Caco-2 (cell line): Measurements from ENCODE around the gene CDHR2. TPM values are rescaled to one million over a fixed set of nuclear protein-coding genes. Genes with fewer than 3 reads are reported as not detected.

Experiments
- BruUV-seq: library from RNA; stranded (reverse); fragments of 400-500 nt; replicated peaks from 2 replicates; lab custom pipeline; 2021; lab: Mats Ljungman, UMichigan
- CTCF ChIA-PET: fragments of 300-600 bp; sonication (Branson Sonifier 250); formaldehyde crosslinking; loops from one replicate; lab custom pipeline; 2022; ENCODE audit warnings: antibody characterized with exemption; lab: Charles Lee
- POLR2A ChIA-PET: fragments of 300-600 bp; sonication (Branson Sonifier 250); formaldehyde crosslinking; loops from one replicate; lab custom pipeline; 2022; ENCODE audit warnings: antibody characterized with exemption; lab: Charles Lee
- DNase-seq, 2 experiments: peaks; one replicate each; pipeline versions ENCODE4 v3.0.0 to v3.0.0-alpha.2; 2020 to 2022
- H3K27me3 ChIP-seq: replicated peaks from 2 replicates; pipeline ENCODE4 v1.6.0; 2011; ENCODE audit warnings: low read length; ENCODE audit not compliant: control insufficient read depth, insufficient read depth
- H3K36me3 ChIP-seq: 2 replicates; pipeline ENCODE4 v1.5.1; 2011; ENCODE audit warnings: low read length; ENCODE audit not compliant: control insufficient read depth, insufficient read depth
- H3K4me1 ChIP-seq: fragments of 250-450 bp; sonication (Bioruptor Pico); 2 replicates; pipeline ENCODE4 v1.5.1; 2020; ENCODE audit warnings: mild to moderate bottlenecking
- H3K4me3 ChIP-seq: 2 replicates; pipeline ENCODE4 v1.5.1; 2011; ENCODE audit warnings: low read depth, mild to moderate bottlenecking, control low read depth, low read length
- H3K9me3 ChIP-seq: fragments of 250-450 bp; sonication (Bioruptor Pico); 2 replicates; pipeline ENCODE4 v1.5.1; 2020; ENCODE audit warnings: mild to moderate bottlenecking, moderate library complexity
- H3K27ac Mint-ChIP-seq: one replicate; pipeline ENCODE4 v1.8.0; 2022; ENCODE audit warnings: mixed read lengths; ENCODE audit not compliant: unreplicated experiment
- H3K27me3 Mint-ChIP-seq: one replicate; pipeline ENCODE4 v1.8.0; 2022; ENCODE audit warnings: mixed read lengths; ENCODE audit not compliant: insufficient read depth, unreplicated experiment
- H3K36me3 Mint-ChIP-seq: one replicate; pipeline ENCODE4 v1.8.0; 2022; ENCODE audit warnings: mild to moderate bottlenecking, mixed read lengths; ENCODE audit not compliant: insufficient read depth, unreplicated experiment
- H3K4me1 Mint-ChIP-seq: one replicate; pipeline ENCODE4 v1.8.0; 2022; ENCODE audit warnings: low read depth, mixed read lengths; ENCODE audit not compliant: unreplicated experiment
- H3K4me3 Mint-ChIP-seq: one replicate; pipeline ENCODE4 v1.8.0; 2022; ENCODE audit warnings: mild to moderate bottlenecking, moderate library complexity, mixed read lengths; ENCODE audit not compliant: unreplicated experiment
- H3K9me3 Mint-ChIP-seq: one replicate; pipeline ENCODE4 v1.8.0; 2022; ENCODE audit warnings: mixed read lengths; ENCODE audit not compliant: unreplicated experiment
- CTCF ChIP-seq, 2 experiments: fragments of 200-600 bp in 1 of 2; IDR thresholded peaks; 1 replicate in 1 of 2; 2 replicates in 1 of 2; pipeline versions ENCODE4 v1.5.1 to v1.8.0; 2011 to 2022; ENCODE audit warnings: antibody characterized with exemption in 1 of 2, control low read depth in 1 of 2, inconsistent platforms in 1 of 2, low read depth in 1 of 2, low read length in 1 of 2, mild to moderate bottlenecking in 1 of 2, moderate library complexity in 1 of 2; ENCODE audit not compliant: insufficient read depth in 1 of 2, severe bottlenecking in 1 of 2, unreplicated experiment in 1 of 2
- intact Hi-C: fragments of 100-400 bp; cut with micrococcal nuclease; formaldehyde crosslinking; loops from one replicate; pipeline ENCODE4 v1.10.0; 2022; ENCODE audit not compliant: unreplicated experiment
- total RNA-seq: library from RNA; stranded (reverse); gene quantifications from 2 replicates; pipeline ENCODE4 v1.2.3, GENCODE V29; 2022

CDHR2 gene
- total RNA-seq, 1 experiment from 2014 or later = 0.59 TPM

DNA sequence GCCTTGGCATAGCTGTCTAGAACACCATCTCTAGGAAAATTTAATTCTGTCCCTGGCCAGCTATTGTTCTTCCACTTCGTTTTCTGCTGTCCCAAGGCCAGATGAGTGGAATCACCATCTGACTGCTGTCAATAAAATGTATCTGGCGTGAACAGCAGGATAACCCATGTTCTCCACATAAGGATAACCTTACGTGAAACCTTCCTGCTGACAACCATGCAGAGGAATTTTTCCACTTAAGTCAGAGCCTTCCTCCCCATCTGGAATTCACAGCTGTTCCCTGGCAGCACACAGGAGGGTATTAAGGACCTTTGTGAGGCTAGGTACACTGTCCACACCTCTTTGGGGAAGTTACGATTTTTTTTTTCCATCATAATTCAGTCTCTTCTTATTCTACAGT, 40.5 kb upstream of the CDHR2 start:
- no peaks in the 10 kb centered on the region for H3K4me1 Mint-ChIP-seq
- Histone ChIP-seq H3K36me3 (no peaks in the 10 kb centered on the region; the same call in 1 of the 2 replicates), H3K27me3 (no peaks in the 10 kb centered on the region), H3K4me1 (no peaks in the 10 kb centered on the region), H3K4me3 (no peak overlapping the region), H3K9me3 (no peaks in the 10 kb centered on the region)
- H3K36me3 Mint-ChIP-seq = peaks cover 63% of the 10 kb centered on the region
- intact Hi-C loops = no loop called here
- no peak overlapping the region for H3K4me3 Mint-ChIP-seq
- ChIA-PET POLR2A (no interaction called here), CTCF (interaction anchor here (0.5 kb wide), 1 partner anchor 80 kb away, joined by 6 read pairs; no protein-coding TSS in a partner anchor)
- BruUV-seq = no TSS peak
- H3K27me3 Mint-ChIP-seq = no peaks in the 10 kb centered on the region
- TF ChIP-seq CTCF (IDR thresholded peaks at IDR 0.05; ENCODE audit: insufficient read depth in 1 of 2, low read depth in 1 of 2, low read length in 1 of 2, severe bottlenecking in 1 of 2, unreplicated experiment in 1 of 2) = no peak
- H3K9me3 Mint-ChIP-seq = no peaks in the 10 kb centered on the region
- DNase-seq = no peak
- H3K27ac Mint-ChIP-seq = no peak overlapping the region

DNA sequence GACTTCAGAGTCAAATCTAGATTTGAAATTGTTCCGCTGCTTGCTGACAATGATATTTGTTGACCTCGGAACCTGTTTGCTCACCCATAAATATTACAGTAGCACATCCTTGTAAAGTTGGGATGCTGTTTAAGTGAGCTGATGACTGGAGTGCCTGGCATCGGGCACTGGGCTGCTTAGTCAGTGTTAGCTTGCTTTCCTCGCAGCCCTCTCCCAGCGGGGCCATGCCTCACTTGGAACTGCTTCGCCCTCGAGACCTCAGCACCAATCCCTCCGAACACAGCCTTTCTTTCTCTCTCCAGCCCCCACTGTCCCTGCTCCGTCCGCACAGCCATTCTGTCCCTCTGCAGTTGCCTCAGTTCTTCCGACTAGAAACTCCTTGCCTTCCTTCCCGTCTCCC, 35.4 kb upstream of the CDHR2 start:
- Histone ChIP-seq H3K27me3 (no peaks in the 10 kb centered on the region), H3K9me3 (no peaks in the 10 kb centered on the region), H3K36me3 (no peaks in the 10 kb centered on the region; the same call in 1 of the 2 replicates), H3K4me3 (no peak overlapping the region), H3K4me1 (no peaks in the 10 kb centered on the region)
- Mint-ChIP-seq H3K27ac (no peak overlapping the region), H3K36me3 (peaks cover 19% of the 10 kb centered on the region), H3K4me1 (peaks cover 12% of the 10 kb centered on the region), H3K4me3 (no peak overlapping the region), H3K9me3 (no peaks in the 10 kb centered on the region), H3K27me3 (no peaks in the 10 kb centered on the region)
- intact Hi-C loops = no loop called here
- ChIA-PET POLR2A (no interaction called here), CTCF (no interaction called here)
- no TSS peak for BruUV-seq
- TF ChIP-seq CTCF (IDR thresholded peaks at IDR 0.05; ENCODE audit: insufficient read depth in 1 of 2, low read depth in 1 of 2, low read length in 1 of 2, severe bottlenecking in 1 of 2, unreplicated experiment in 1 of 2) = no peak
- DNase-seq = no peak

GRCh38 chr5:176514244-176514950, 34.7 kb upstream of the CDHR2 start:
- Mint-ChIP-seq H3K4me1 (peaks cover 12% of the 10 kb centered on the region), H3K36me3 (peaks cover 14% of the 10 kb centered on the region), H3K27ac (no peak overlapping the region), H3K4me3 (no peak overlapping the region), H3K27me3 (no peaks in the 10 kb centered on the region), H3K9me3 (no peaks in the 10 kb centered on the region)
- intact Hi-C loops = no loop called here
- Histone ChIP-seq H3K36me3 (no peaks in the 10 kb centered on the region; the same call in 1 of the 2 replicates), H3K9me3 (no peaks in the 10 kb centered on the region), H3K4me3 (no peak overlapping the region), H3K4me1 (no peaks in the 10 kb centered on the region), H3K27me3 (no peaks in the 10 kb centered on the region)
- no peak for TF ChIP-seq CTCF (IDR thresholded peaks at IDR 0.05; ENCODE audit: insufficient read depth in 1 of 2, low read depth in 1 of 2, low read length in 1 of 2, severe bottlenecking in 1 of 2, unreplicated experiment in 1 of 2)
- CTCF ChIA-PET = no interaction called here
- BruUV-seq = no TSS peak
- no peak for DNase-seq
- POLR2A ChIA-PET = no interaction called here
